ENCODE data around the gene CHST1.

Gene CHST1

DNA sequence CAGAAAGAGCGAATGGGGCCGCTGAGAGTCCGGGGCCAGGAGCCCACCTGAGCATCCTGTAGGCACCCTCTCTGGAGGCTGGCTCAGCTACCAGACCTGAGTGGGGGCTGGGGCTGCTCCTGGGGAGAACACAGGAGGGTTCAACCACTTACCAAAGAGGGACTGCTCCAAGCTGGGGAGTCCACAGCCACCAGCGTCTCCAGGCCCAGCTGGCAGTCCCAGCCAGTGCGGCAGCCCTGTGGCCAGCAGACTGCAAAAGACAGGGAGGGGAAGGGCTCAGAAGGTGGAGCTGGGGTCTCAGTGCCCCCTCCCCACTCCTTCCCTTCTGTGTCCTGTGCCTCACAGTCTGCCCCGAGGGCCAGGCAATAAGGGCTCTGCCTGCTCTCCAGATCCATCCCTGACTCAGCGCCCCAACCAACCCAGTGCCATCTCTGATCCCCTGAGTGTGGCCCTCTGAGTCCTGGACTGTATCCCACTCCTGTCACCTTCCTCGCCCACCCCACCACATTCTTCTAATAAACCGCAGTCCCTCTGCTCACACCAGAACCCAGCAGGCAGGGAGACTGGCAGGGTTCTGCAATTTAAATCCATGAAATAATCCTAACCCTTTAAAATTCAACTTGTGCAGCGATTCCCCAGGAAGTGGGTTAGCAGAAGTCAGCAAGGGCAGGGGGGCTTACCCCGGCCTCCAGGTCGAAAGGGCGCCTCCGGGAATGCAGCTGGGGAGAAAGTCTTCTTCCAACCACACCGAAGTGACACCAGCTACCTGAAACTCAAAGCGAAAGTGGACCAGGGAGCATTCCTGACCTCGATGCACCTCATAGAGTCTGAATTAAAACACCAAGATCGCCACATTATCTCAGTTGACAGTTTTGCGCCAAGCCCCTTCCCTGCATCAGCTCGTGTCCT lies 13.3 kb downstream of the CHST1 start:
- DNase-seq (ENCODE audit: low read depth, low spot score) = no peak
- no peaks in the 10 kb centered on the region for H3K9me3 ChIP-seq (ENCODE audit: control insufficient read depth, insufficient read depth, low read length)
- no CpG with 5 or more reads among the region's 20 CpGs for WGBS (ENCODE audit: insufficient coverage, insufficient read length)

DNA sequence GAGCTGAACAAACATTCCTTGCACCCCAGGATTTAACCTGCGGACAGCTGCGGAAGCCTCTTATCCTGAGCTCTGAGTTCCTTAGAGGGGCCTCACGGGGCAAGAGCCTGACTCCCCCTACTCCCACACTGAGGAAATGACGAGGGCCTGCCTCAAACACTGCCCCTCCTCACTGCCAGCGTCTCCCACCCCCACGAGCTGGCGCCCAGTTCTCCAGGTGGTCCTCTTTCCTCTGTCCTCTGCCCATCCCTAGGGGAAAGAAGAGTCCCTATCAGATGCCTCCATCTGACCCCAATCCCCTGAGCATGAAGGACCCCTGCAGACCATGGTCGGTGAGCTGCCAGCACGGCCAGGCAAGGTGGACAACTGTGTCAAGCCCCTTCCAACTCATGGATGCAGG lies 14.3 kb downstream of the CHST1 start:
- peaks cover 5% of the 10 kb centered on the region for H3K4me1 ChIP-seq (ENCODE audit: control insufficient read depth, insufficient read depth, low read length)
- WGBS (ENCODE audit: insufficient coverage, insufficient read length) = no CpG with 5 or more reads among the region's 9 CpGs
- H3K36me3 ChIP-seq (ENCODE audit: control insufficient read depth, insufficient read depth, low read length) = no peaks in the 10 kb centered on the region
- no peaks in the 10 kb centered on the region for H3K9me3 ChIP-seq (ENCODE audit: control insufficient read depth, insufficient read depth, low read length)
- no peak overlapping the region for H3K4me3 ChIP-seq (ENCODE audit: low read length)
- H3K27ac ChIP-seq (ENCODE audit: low read length) = no peak overlapping the region
- DNase-seq (ENCODE audit: low read depth, low spot score) = no peak
- H3K27me3 ChIP-seq (ENCODE audit: control insufficient read depth, insufficient read depth, low read length) = no peaks in the 10 kb centered on the region

More for the DNA sequence above, 13.3 kb downstream of the CHST1 start:
- Histone ChIP-seq H3K27ac (ENCODE audit: low read length) (no peak overlapping the region), H3K27me3 (ENCODE audit: control insufficient read depth, insufficient read depth, low read length) (no peaks in the 10 kb centered on the region), H3K4me3 (ENCODE audit: low read length) (no peak overlapping the region), H3K4me1 (ENCODE audit: control insufficient read depth, insufficient read depth, low read length) (peaks cover 5% of the 10 kb centered on the region), H3K36me3 (ENCODE audit: control insufficient read depth, insufficient read depth, low read length) (no peaks in the 10 kb centered on the region)

DNA sequence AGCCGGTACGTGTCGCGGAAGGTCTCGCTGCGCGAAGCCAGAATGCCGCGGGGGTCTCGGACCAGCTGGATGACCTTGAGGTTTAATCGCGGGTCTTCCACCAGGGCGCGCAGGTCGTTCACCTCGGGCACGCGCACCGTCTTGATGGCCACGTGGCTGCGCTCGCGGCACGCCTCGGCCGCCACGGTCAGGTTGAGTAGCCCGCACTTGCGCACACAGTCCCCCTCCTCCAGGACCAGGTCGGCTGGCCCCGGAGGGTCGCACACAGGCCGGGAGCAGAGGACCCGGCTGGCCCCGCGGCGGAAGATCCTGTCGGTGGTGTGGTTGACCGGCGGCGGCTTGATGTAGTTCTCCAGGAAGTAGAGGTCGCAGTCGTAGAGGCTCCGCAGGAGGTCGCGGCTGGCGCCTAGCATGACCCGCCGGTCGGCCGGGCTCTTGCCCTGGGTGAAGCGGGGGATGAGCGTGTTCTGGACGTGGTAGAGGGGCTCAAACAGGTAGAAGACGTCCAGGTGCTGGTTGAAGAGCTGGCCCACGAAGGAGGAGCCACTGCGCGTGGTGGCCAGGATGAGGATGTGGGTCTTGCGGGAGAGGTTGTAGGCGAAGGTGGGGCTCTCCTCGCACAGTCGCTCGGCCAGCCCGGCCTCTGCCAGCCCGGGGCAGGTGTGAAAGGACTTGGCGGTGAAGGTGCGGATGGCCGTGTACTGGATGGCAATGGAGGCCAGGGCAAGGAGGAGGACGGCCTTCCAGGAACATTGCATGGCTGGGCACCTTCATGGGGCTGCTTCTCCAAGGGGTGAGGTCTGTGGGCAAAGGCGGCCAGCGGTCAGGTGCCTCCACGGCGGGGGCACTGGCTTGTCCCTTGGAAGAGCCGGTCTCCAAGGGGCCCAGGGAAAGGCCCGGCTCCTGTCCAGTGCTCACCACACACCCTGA lies 15.0 kb downstream of the CHST1 start:
- Histone ChIP-seq H3K4me1 (ENCODE audit: control insufficient read depth, insufficient read depth, low read length) (peaks cover 3% of the 10 kb centered on the region), H3K27me3 (ENCODE audit: control insufficient read depth, insufficient read depth, low read length) (no peaks in the 10 kb centered on the region), H3K4me3 (ENCODE audit: low read length) (no peak overlapping the region), H3K27ac (ENCODE audit: low read length) (no peak overlapping the region), H3K9me3 (ENCODE audit: control insufficient read depth, insufficient read depth, low read length) (no peaks in the 10 kb centered on the region), H3K36me3 (ENCODE audit: control insufficient read depth, insufficient read depth, low read length) (no peaks in the 10 kb centered on the region)
- no peak for DNase-seq (ENCODE audit: low read depth, low spot score)
- no CpG with 5 or more reads among the region's 75 CpGs for WGBS (ENCODE audit: insufficient coverage, insufficient read length)

DNA sequence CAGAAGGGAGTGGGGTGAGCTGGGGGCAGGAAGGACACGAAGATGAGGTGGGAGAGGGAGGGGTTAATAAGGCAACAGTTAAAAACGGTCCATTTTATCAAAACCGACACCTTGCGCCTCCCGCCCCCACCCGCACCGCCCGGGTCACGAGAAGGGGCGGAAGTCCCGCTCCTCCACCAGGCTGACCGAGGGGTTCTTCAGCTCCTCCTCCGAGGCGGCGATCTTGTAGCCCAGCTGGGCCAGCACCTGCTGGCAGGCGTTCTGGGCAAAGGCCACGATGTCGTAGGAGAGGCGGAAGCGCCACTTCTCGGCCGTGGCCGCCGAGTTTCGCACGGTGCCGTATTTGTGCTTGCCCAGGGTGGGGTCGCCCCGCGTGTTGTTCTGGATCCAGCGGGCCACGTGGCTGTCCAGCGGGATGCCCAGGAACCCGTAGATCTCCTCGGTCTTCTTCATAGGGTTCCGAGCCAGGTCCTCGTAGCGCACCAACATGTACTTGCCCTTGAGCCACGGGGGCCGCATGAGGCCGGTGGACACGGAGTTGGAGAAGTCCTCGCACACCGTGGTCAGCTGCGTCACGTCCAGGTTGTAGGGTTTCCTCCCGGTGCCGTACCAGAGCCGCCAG lies 15.8 kb downstream of the CHST1 start:
- H3K27me3 ChIP-seq (ENCODE audit: control insufficient read depth, insufficient read depth, low read length) = no peaks in the 10 kb centered on the region
- no peak overlapping the region for H3K4me3 ChIP-seq (ENCODE audit: low read length)
- no peaks in the 10 kb centered on the region for H3K36me3 ChIP-seq (ENCODE audit: control insufficient read depth, insufficient read depth, low read length)
- no peaks in the 10 kb centered on the region for H3K9me3 ChIP-seq (ENCODE audit: control insufficient read depth, insufficient read depth, low read length)
- H3K4me1 ChIP-seq (ENCODE audit: control insufficient read depth, insufficient read depth, low read length) = no peaks in the 10 kb centered on the region
- no peak for DNase-seq (ENCODE audit: low read depth, low spot score)
- WGBS (ENCODE audit: insufficient coverage, insufficient read length) = no CpG with 5 or more reads among the region's 49 CpGs
- no peak overlapping the region for H3K27ac ChIP-seq (ENCODE audit: low read length)

DNA sequence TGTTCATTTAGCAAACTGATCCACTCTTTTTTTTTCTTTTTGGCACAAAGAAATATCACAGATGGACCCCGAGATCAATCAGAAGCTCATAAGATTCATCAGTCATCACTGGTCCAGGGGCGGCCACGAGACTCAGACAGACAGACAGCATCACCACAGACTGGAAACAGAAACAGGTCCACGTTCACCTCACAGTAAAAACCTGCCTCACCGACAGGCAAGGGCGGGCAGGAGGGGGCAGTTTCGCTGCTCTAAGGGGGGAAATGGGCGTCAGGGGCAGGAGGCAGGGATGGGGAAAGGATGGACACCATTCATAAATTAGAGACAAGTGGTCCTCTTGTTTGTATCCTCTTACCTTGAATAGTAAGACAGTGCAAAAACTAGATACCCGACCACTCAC lies 16.5 kb downstream of the CHST1 start:
- no peaks in the 10 kb centered on the region for H3K9me3 ChIP-seq (ENCODE audit: control insufficient read depth, insufficient read depth, low read length)
- WGBS (ENCODE audit: insufficient coverage, insufficient read length) = no CpG with 5 or more reads among the region's 9 CpGs
- H3K27ac ChIP-seq (ENCODE audit: low read length) = no peak overlapping the region
- no peak overlapping the region for H3K4me3 ChIP-seq (ENCODE audit: low read length)
- H3K27me3 ChIP-seq (ENCODE audit: control insufficient read depth, insufficient read depth, low read length) = no peaks in the 10 kb centered on the region
- H3K36me3 ChIP-seq (ENCODE audit: control insufficient read depth, insufficient read depth, low read length) = no peaks in the 10 kb centered on the region
- DNase-seq (ENCODE audit: low read depth, low spot score) = no peak
- H3K4me1 ChIP-seq (ENCODE audit: control insufficient read depth, insufficient read depth, low read length) = no peaks in the 10 kb centered on the region

DNA sequence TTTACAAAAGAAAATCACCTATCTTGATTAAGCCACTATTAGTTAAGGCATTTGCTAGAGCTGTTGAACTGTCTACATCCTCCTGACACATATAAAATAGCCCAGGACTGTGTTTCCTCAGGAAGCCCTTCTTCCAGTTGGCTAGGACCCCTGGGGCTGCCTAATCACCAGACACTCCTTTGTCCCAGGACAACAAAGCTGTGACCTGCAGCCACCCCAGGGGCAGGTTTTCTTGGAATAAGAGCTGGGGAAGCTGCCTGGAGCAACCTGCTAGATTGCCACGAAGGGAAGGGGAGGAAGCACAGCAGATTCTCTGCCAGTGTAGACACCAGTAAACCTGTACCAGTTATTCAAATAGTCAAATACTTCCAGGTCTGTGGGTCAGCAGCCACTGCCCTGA lies 17.6 kb downstream of the CHST1 start:
- no peak overlapping the region for H3K4me3 ChIP-seq (ENCODE audit: low read length)
- no peak for DNase-seq (ENCODE audit: low read depth, low spot score)
- no CpG with 5 or more reads among the region's 1 CpG for WGBS (ENCODE audit: insufficient coverage, insufficient read length)
- no peaks in the 10 kb centered on the region for H3K4me1 ChIP-seq (ENCODE audit: control insufficient read depth, insufficient read depth, low read length)
- no peaks in the 10 kb centered on the region for H3K36me3 ChIP-seq (ENCODE audit: control insufficient read depth, insufficient read depth, low read length)
- no peak overlapping the region for H3K27ac ChIP-seq (ENCODE audit: low read length)
- no peaks in the 10 kb centered on the region for H3K9me3 ChIP-seq (ENCODE audit: control insufficient read depth, insufficient read depth, low read length)
- no peaks in the 10 kb centered on the region for H3K27me3 ChIP-seq (ENCODE audit: control insufficient read depth, insufficient read depth, low read length)

DNA sequence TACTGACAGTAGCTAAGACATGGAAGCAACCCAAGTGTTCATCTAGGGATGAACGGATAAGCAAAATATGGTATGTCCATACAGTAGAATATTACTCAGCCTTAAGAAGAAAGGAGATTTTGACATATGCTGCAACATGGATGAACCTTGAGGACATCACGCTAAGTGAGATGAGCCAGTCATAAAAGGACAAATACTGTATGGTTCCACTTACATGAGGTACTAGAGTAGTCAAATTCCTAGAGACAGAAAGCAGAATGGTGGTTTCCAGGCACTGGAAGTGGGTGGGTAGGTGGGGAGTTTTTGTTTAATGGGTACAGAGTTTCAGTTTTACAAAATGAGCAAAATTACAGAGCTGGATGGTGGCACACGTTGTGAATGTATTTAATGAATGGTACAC lies 18.1 kb downstream of the CHST1 start:
- no CpG with 5 or more reads among the region's 3 CpGs for WGBS (ENCODE audit: insufficient coverage, insufficient read length)
- DNase-seq (ENCODE audit: low read depth, low spot score) = no peak
- H3K4me3 ChIP-seq (ENCODE audit: low read length) = no peak overlapping the region
- no peak overlapping the region for H3K27ac ChIP-seq (ENCODE audit: low read length)
- no peaks in the 10 kb centered on the region for H3K4me1 ChIP-seq (ENCODE audit: control insufficient read depth, insufficient read depth, low read length)
- no peaks in the 10 kb centered on the region for H3K27me3 ChIP-seq (ENCODE audit: control insufficient read depth, insufficient read depth, low read length)
- no peaks in the 10 kb centered on the region for H3K36me3 ChIP-seq (ENCODE audit: control insufficient read depth, insufficient read depth, low read length)
- no peaks in the 10 kb centered on the region for H3K9me3 ChIP-seq (ENCODE audit: control insufficient read depth, insufficient read depth, low read length)

DNA sequence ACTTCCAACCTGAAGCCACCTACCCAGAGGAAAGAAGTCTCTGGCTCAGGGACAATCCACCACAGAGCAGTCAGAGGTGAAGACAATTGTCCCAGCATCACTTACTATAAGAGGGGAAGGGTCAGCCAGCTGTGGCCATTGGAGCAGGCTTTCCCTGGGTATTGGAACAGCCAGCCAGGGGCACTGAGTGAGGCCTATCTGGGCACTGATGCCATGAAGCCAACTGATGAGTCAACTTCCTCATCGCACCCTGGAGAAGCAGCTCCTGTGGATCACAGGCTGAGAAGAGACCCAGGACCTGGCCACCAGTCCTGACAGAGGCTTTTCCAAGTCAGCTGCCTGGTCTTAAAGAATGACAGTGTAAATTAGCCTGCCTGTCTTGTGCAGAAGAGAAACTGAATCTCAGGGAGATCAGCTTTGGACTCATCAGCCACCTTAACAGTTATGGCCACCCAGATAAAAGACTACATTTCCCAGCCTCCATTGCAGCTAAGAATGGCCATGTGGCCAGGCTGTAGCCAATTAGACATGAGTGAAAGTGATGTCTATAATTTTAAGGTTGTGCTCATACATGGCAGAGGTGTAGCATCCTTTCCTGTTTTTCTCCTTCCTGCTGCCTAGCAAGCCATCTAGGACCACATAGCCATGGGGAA lies 19.0 kb downstream of the CHST1 start:
- no peaks in the 10 kb centered on the region for H3K36me3 ChIP-seq (ENCODE audit: control insufficient read depth, insufficient read depth, low read length)
- DNase-seq (ENCODE audit: low read depth, low spot score) = no peak
- WGBS (ENCODE audit: insufficient coverage, insufficient read length) = no CpG with 5 or more reads among the region's 1 CpG

DNA sequence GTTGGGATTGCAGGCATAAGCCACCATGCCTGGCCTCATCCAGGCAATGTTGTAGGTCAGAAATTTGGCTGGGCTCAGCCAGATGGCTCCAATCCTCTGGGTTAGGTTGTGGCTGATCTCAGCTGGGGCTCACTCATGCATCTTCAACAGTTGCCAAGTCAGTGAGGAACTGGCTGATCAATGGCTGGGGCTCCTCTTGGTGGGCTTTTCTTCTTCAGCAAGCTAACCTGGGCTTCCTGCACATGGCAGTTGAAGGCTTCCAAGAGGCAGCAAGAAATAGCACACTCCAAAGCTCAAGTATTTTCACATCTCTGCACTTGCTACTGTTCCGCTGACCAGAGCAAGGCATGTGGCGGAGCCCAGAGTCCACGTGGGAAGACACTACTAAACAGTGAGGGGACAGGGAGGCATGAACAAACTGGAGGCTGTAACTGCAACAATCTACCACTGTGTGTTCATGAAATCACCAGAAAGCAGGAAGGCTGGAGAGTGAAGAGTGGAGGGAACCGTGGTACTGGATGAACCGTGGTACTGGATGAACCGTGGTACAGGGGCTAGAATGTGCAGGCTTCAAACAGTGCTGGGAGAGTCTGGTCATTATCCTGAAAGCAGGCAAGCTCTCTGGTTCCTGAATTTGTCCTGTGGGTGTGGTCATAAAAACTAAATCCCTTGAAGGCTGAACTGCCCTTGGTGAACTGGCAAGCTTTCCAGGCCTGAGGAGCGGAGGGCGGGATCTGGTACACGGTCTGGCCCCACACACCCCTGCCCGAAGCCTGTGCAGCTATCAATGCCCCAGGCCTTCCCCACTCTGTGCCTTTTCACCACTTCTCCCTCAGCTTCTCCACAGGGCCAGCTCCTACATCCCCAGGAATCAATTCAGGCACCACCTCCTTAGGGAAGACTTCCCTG lies 20.2 kb downstream of the CHST1 start:
- WGBS (ENCODE audit: insufficient coverage, insufficient read length) = no CpG with 5 or more reads among the region's 10 CpGs
- H3K9me3 ChIP-seq (ENCODE audit: control insufficient read depth, insufficient read depth, low read length) = no peaks in the 10 kb centered on the region
- no peak for DNase-seq (ENCODE audit: low read depth, low spot score)

More for the DNA sequence above, 19.0 kb downstream of the CHST1 start:
- Histone ChIP-seq H3K27ac (ENCODE audit: low read length) (no peak overlapping the region), H3K4me1 (ENCODE audit: control insufficient read depth, insufficient read depth, low read length) (no peaks in the 10 kb centered on the region), H3K4me3 (ENCODE audit: low read length) (no peak overlapping the region), H3K27me3 (ENCODE audit: control insufficient read depth, insufficient read depth, low read length) (no peaks in the 10 kb centered on the region), H3K9me3 (ENCODE audit: control insufficient read depth, insufficient read depth, low read length) (no peaks in the 10 kb centered on the region)

More for the DNA sequence above, 20.2 kb downstream of the CHST1 start:
- Histone ChIP-seq H3K27ac (ENCODE audit: low read length) (no peak overlapping the region), H3K36me3 (ENCODE audit: control insufficient read depth, insufficient read depth, low read length) (no peaks in the 10 kb centered on the region), H3K4me1 (ENCODE audit: control insufficient read depth, insufficient read depth, low read length) (no peaks in the 10 kb centered on the region), H3K27me3 (ENCODE audit: control insufficient read depth, insufficient read depth, low read length) (no peaks in the 10 kb centered on the region), H3K4me3 (ENCODE audit: low read length) (no peak overlapping the region)
